ENCODE results near the gene SAMD8. TPM values are rescaled to one million over a fixed set of nuclear protein-coding genes. Genes with fewer than 3 reads are reported as not detected.

The SAMD8 gene
- total RNA-seq, 1 experiment from 2014 or later: 32.0 TPM

- DNase-seq (ENCODE audit: low read depth, low spot score) (no peak), ATAC-seq (no peak)
- in situ Hi-C loops (cut with HindIII; ENCODE audit: low pct_unique_long_range_greater_than_20kb, low sequenced_read_pairs) (no loop called here), intact Hi-C loops (cut with micrococcal nuclease; ENCODE audit: unreplicated experiment) (no loop called here)
- Histone ChIP-seq H3K27me3 (ENCODE audit: control insufficient read depth, insufficient read depth, low read length) (no peaks in the 10 kb centered on the region), H3K27ac (ENCODE audit: low read length) (no peak overlapping the region), H3K4me1 (ENCODE audit: control insufficient read depth, insufficient read depth, low read length) (no peaks in the 10 kb centered on the region), H3K36me3 (ENCODE audit: control insufficient read depth, insufficient read depth, low read length) (no peaks in the 10 kb centered on the region), H3K9me3 (ENCODE audit: control insufficient read depth, insufficient read depth, low read depth, low read length) (no peaks in the 10 kb centered on the region), H3K4me3 (ENCODE audit: low read depth in 2 of 2, low read length in 2 of 2) (no peak overlapping the region)
- ChIA-PET CTCF (no interaction called here), POLR2A (interaction anchor here (0.6 kb wide), 1 partner anchor 23 kb away, joined by 4 read pairs; no protein-coding TSS in a partner anchor)
- TF ChIP-seq TCF7L2 (IDR thresholded peaks at IDR 0.05; ENCODE audit: low read depth, low read length) (no peak), CTCF (IDR thresholded peaks at IDR 0.05) (no peak), SIN3A (IDR thresholded peaks at IDR 0.05; ENCODE audit: borderline replicate concordance, insufficient read depth, low read depth, low read length) (no peak), REST (IDR thresholded peaks at IDR 0.05; ENCODE audit: insufficient read depth in 1 of 2, low read depth in 2 of 2, low read length in 1 of 2) (no peak), POLR2AphosphoS5 (IDR thresholded peaks at IDR 0.05; ENCODE audit: low read depth, low read length) (no peak)
- BruUV-seq (replicated peaks): no TSS peak
Measured at GRCh38 chr10:75186310-75186709, 74.9 kb downstream of the SAMD8 start.

- Histone ChIP-seq H3K27ac (ENCODE audit: low read length) (no peak overlapping the region), H3K4me3 (ENCODE audit: low read depth in 2 of 2, low read length in 2 of 2) (no peak overlapping the region)
- POLR2A ChIA-PET: interaction anchor here (0.5 kb wide), 1 partner anchor 20 kb away, joined by 5 read pairs; no protein-coding TSS in a partner anchor
Measured at GRCh38 chr10:75187961-75188426, 76.5 kb downstream of the SAMD8 start.

More at GRCh38 chr10:75187961-75188426, 76.5 kb downstream of the SAMD8 start:
- intact Hi-C loops (cut with micrococcal nuclease; ENCODE audit: unreplicated experiment) (loop anchor here (2.0 kb wide), 1 partner anchor 43 kb away; no protein-coding TSS in a partner anchor), in situ Hi-C loops (cut with HindIII; ENCODE audit: low pct_unique_long_range_greater_than_20kb, low sequenced_read_pairs) (no loop called here)
- CTCF ChIA-PET: interaction anchor here (0.6 to 1.8 kb wide), 6 partner anchors 10 to 282 kb away, joined by 3 to 12 read pairs (median 6); partner anchors contain the start of gene COMTD1
- TF ChIP-seq POLR2AphosphoS5 (IDR thresholded peaks at IDR 0.05; ENCODE audit: low read depth, low read length): no peak
- peak; percentile 94 for TF ChIP-seq CTCF (IDR thresholded peaks at IDR 0.05)
- TF ChIP-seq SIN3A (IDR thresholded peaks at IDR 0.05; ENCODE audit: borderline replicate concordance, insufficient read depth, low read depth, low read length): no peak
- no peak for TF ChIP-seq REST (IDR thresholded peaks at IDR 0.05; ENCODE audit: insufficient read depth in 1 of 2, low read depth in 2 of 2, low read length in 1 of 2)
- TF ChIP-seq TCF7L2 (IDR thresholded peaks at IDR 0.05; ENCODE audit: low read depth, low read length): no peak
- Histone ChIP-seq H3K36me3 (ENCODE audit: control insufficient read depth, insufficient read depth, low read length) (no peaks in the 10 kb centered on the region), H3K9me3 (ENCODE audit: control insufficient read depth, insufficient read depth, low read depth, low read length) (no peaks in the 10 kb centered on the region), H3K4me1 (ENCODE audit: control insufficient read depth, insufficient read depth, low read length) (peaks cover 9% of the 10 kb centered on the region), H3K27me3 (ENCODE audit: control insufficient read depth, insufficient read depth, low read length) (no peaks in the 10 kb centered on the region)
- peak; percentile 84 for ATAC-seq
- DNase-seq (ENCODE audit: low read depth, low spot score): no peak
- no TSS peak for BruUV-seq (replicated peaks)

Data from Panc1 (cell line).